Gastroesophageal sphincter (tissue), 3 donors: ENCODE data around the gene KIRREL1.

ENCODE experiments used
- CTCF ChIP-seq, 4 experiments: fragments of 200-600 bp in 2 of 4; fragments of 450-650 bp in 2 of 4; sonication (generic) in 1 of 4; IDR thresholded peaks; one replicate each; pipeline ENCODE4 v1.5.1; 2017 to 2019; ENCODE audit warnings: antibody characterized with exemption in 4 of 4, mild to moderate bottlenecking in 2 of 4, moderate library complexity in 2 of 4
- POLR2A ChIP-seq, 2 donors: fragments of 450-650 bp; IDR thresholded peaks; one replicate each; pipeline ENCODE4 v1.6.1; 2017; ENCODE audit warnings: antibody characterized with exemption in 2 of 2, mild to moderate bottlenecking in 2 of 2, moderate library complexity in 1 of 2
- POLR2AphosphoS5 ChIP-seq: sonication (generic); formaldehyde crosslinking; IDR thresholded peaks from one replicate; pipeline ENCODE4 v1.6.1; 2017; ENCODE audit warnings: antibody characterized with exemption

- no peak for TF ChIP-seq POLR2A (IDR thresholded peaks at IDR 0.05)
- no peak for TF ChIP-seq CTCF (IDR thresholded peaks at IDR 0.05)
- no peak for TF ChIP-seq POLR2AphosphoS5
Measured at GRCh38 chr1:158048371-158049067, 55.1 kb downstream of the KIRREL1 start.
